ENCODE results near the gene ATP2B3.

GRCh38 chrX:153587342-153587741, 69.9 kb downstream of the ATP2B3 start:
- no peak for TF ChIP-seq EZH2 (IDR thresholded peaks at IDR 0.05)
- no peak for TF ChIP-seq POLR2AphosphoS5 (IDR thresholded peaks at IDR 0.05; ENCODE audit: borderline replicate concordance, low read depth, low read length)
- TF ChIP-seq FOXP2 (optimal IDR thresholded peaks at IDR 0.05; ENCODE audit: control extremely low read depth, extremely low read length, insufficient read depth) = no peak

All from SK-N-MC (cell line).